Tibial nerve (tissue), 4 donors: Measurements from ENCODE around the gene CDH4.
"Not testable (repeated sequence)": the region's sequence is repeated elsewhere in the genome, so short reads cannot be mapped to it uniquely, and the experiment has no call there.

Experiments
- EP300 ChIP-seq, 2 donors: sonication (generic); formaldehyde crosslinking; IDR thresholded peaks; one replicate each; pipeline ENCODE4 v1.6.1; 2017; ENCODE audit warnings: antibody characterized with exemption in 2 of 2, mild to moderate bottlenecking in 1 of 2
- TF ChIP-seq, protein P1 (sequence below), 5 experiments: fragments of 200-600 bp in 3 of 5; fragments of 450-650 bp in 2 of 5; sonication (generic) in 3 of 5; IDR thresholded peaks; one replicate each; pipeline ENCODE4 v1.5.1; 2016 to 2019; ENCODE audit warnings: antibody characterized with exemption in 5 of 5, mild to moderate bottlenecking in 3 of 5, moderate library complexity in 2 of 5

DNA sequence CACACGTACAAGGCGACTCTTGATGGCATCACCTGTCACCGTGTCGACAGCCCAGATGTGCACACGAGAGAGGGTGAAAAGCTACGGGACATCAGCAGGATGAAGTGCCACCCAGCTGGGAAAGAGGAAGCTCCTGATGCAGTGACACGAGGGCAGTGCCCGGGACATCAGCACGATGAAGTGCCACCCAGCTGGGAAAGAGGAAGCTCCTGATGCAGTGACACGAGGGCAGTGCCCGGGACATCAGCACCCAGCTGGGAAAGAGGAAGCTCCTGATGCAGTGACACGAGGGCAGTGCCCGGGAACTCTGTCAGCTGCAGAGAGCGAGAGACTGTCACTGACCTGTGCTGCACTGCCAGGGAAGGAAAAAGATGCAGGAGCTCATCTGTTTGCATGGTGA, 732.4 kb downstream of the CDH4 start:
- TF ChIP-seq, protein P1, sequence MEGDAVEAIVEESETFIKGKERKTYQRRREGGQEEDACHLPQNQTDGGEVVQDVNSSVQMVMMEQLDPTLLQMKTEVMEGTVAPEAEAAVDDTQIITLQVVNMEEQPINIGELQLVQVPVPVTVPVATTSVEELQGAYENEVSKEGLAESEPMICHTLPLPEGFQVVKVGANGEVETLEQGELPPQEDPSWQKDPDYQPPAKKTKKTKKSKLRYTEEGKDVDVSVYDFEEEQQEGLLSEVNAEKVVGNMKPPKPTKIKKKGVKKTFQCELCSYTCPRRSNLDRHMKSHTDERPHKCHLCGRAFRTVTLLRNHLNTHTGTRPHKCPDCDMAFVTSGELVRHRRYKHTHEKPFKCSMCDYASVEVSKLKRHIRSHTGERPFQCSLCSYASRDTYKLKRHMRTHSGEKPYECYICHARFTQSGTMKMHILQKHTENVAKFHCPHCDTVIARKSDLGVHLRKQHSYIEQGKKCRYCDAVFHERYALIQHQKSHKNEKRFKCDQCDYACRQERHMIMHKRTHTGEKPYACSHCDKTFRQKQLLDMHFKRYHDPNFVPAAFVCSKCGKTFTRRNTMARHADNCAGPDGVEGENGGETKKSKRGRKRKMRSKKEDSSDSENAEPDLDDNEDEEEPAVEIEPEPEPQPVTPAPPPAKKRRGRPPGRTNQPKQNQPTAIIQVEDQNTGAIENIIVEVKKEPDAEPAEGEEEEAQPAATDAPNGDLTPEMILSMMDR (IDR thresholded peaks at IDR 0.05): not testable (repeated sequence)
- TF ChIP-seq EP300 (IDR thresholded peaks at IDR 0.05): not testable (repeated sequence)
